ENCODE measurements around the gene MYLK4.
A peak's percentile ranks its signal among the peaks of the same experiment; 100 is the strongest.
"Not testable (repeated sequence)": the region's sequence is repeated elsewhere in the genome, so short reads cannot be mapped to it uniquely, and the experiment has no call there.

MYLK4 gene

DNA sequence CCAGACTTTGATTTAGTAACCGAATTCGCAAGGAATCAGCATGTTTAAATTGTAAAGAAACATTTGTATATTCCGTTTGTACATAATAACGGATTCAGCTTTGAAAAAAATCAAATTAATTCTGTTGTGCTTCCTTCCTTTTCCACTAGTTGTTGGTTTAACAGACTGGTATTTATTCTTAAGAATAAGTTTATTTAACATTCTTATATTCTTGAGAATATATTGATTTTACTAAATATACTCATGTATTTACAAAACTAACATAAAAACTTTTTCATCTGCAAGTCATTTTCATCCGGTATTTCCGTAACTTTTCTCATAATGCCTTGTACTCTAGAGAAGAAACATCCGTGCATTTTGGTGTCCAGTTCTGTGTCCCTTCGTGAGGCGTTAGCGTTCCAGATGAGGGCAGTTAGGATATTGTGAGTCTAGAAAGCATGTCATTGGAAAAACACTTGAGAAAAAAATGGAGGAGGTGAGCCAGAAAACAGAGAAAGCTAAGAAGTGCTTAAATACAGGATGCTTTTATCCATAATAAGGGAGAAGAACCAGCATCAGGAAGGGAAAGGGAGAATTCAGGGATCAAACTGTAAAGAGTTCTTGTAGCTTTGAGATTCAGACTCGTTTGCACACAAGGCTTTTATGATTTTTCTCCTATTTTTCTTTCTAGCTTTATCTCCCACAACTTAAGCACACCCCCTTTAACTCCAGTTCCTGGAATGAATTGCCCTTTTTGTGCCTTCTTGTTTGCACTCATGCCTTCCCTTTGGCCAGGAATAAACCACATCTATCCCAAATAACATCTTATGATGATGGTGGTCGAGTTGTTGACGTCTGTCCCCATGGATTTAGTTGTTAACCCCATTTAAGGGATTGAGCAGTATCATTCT is 16.3 kb upstream of the MYLK4 start:
- peaks cover 0 to 7% of the 10 kb centered on the region in 2 donors for H3K36me3 ChIP-seq (ENCODE audit: control insufficient read depth in 2 of 2, insufficient read depth in 2 of 2, low read length in 2 of 2)
- peak overlapping the region; percentile 86 to 95 for H3K27ac ChIP-seq (ENCODE audit: low read depth in 2 of 2, low read length in 2 of 2)
- no peaks in the 10 kb centered on the region for H3K9me3 ChIP-seq (ENCODE audit: control insufficient read depth in 2 of 2, low read length in 2 of 2)
- H3K4me1 ChIP-seq (ENCODE audit: control insufficient read depth in 2 of 2, insufficient read depth in 2 of 2, low read length in 2 of 2): peaks cover 23% of the 10 kb centered on the region in 2 donors
- H3K4me3 ChIP-seq (ENCODE audit: low read length in 2 of 2): peak overlapping the region; percentile 87 to 94
- H3K27me3 ChIP-seq (ENCODE audit: control insufficient read depth in 2 of 2, insufficient read depth in 2 of 2, low read length in 2 of 2): no peaks in the 10 kb centered on the region
- peak overlapping the region; percentile 68 to 89 for H3K9ac ChIP-seq (ENCODE audit: low read depth in 1 of 2, low read length in 2 of 2)

DNA sequence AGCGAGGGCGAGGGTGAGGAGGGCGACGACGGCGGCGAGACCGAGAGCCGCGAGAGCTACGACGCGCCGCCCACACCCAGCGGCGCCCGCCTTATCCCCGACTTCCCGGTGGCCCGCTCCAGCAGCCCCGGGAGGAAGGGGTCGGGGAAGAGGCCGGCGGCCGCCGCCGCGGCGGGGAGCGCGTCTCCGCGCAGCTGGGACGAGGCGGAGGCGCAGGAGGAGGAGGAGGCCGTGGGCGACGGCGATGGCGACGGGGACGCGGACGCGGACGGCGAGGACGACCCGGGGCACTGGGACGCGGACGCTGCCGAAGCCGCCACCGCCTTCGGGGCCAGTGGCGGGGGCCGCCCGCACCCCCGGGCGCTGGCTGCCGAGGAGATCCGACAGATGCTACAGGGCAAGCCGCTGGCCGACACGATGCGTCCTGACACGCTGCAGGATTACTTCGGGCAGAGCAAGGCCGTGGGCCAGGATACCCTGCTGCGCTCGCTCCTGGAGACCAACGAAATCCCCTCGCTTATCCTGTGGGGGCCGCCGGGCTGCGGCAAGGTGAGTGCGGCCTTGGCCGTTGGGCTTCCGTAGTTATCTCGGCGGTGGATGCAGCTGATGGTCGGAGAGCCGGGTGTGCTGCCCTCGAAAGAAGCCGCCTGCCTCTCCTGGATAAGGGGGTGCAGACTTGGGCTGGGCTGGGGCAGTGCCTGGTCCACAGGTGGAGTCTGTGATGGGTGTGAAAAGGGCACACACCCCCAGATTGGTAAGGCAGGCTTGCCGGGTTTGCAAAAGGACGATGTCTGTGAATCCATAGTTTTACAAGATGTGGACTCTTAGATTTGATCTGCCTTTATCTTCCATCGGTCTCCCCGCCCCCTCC is 15.4 kb upstream of the MYLK4 start:
- Histone ChIP-seq H3K36me3 (ENCODE audit: control insufficient read depth in 2 of 2, insufficient read depth in 2 of 2, low read length in 2 of 2) (peaks cover 0 to 4% of the 10 kb centered on the region in 2 donors), H3K27ac (ENCODE audit: low read depth in 2 of 2, low read length in 2 of 2) (peak overlapping the region; percentile 86 to 95), H3K9me3 (ENCODE audit: control insufficient read depth in 2 of 2, low read length in 2 of 2) (no peaks in the 10 kb centered on the region), H3K4me1 (ENCODE audit: control insufficient read depth in 2 of 2, insufficient read depth in 2 of 2, low read length in 2 of 2) (peaks cover 23% of the 10 kb centered on the region in 2 donors), H3K9ac (ENCODE audit: low read depth in 1 of 2, low read length in 2 of 2) (peak overlapping the region; percentile 68 to 89), H3K27me3 (ENCODE audit: control insufficient read depth in 2 of 2, insufficient read depth in 2 of 2, low read length in 2 of 2) (no peaks in the 10 kb centered on the region), H3K4me3 (ENCODE audit: low read length in 2 of 2) (peak overlapping the region; percentile 87 to 94)

- H3K9ac ChIP-seq (ENCODE audit: low read depth in 1 of 2, low read length in 2 of 2): peak within 1 kb of the TSS; percentile 77 to 89
- no peaks in the 10 kb centered on the region for H3K27me3 ChIP-seq (ENCODE audit: control insufficient read depth in 2 of 2, insufficient read depth in 2 of 2, low read length in 2 of 2)
- H3K9me3 ChIP-seq (ENCODE audit: control insufficient read depth in 2 of 2, low read length in 2 of 2): no peaks in the 10 kb centered on the region
- peak within 1 kb of the TSS; percentile 86 to 95 for H3K27ac ChIP-seq (ENCODE audit: low read depth in 2 of 2, low read length in 2 of 2)
- peaks cover 22 to 23% of the 10 kb centered on the region in 2 donors for H3K4me1 ChIP-seq (ENCODE audit: control insufficient read depth in 2 of 2, insufficient read depth in 2 of 2, low read length in 2 of 2)
- H3K36me3 ChIP-seq (ENCODE audit: control insufficient read depth in 2 of 2, insufficient read depth in 2 of 2, low read length in 2 of 2): no peaks in the 10 kb centered on the region
- H3K4me3 ChIP-seq (ENCODE audit: low read length in 2 of 2): peak within 1 kb of the TSS; percentile 89 to 94
These were observed 14.6 kb upstream of the MYLK4 start, which contains the start of gene WRNIP1 for GRCh38 chr6:2765166-2765895. TSS of gene WRNIP1 (plus strand) at chr6:2765393. CDS start at chr6:2765623, 230 bp downstream.

- Histone ChIP-seq H3K4me3 (ENCODE audit: low read length in 2 of 2) (peak overlapping the region; percentile 73 to 89), H3K9me3 (ENCODE audit: control insufficient read depth in 2 of 2, low read length in 2 of 2) (no peaks in the 10 kb centered on the region), H3K27ac (ENCODE audit: low read depth in 2 of 2, low read length in 2 of 2) (peak overlapping the region; percentile 78 to 82), H3K4me1 (ENCODE audit: control insufficient read depth in 2 of 2, insufficient read depth in 2 of 2, low read length in 2 of 2) (peaks cover 18 to 23% of the 10 kb centered on the region in 2 donors), H3K36me3 (ENCODE audit: control insufficient read depth in 2 of 2, insufficient read depth in 2 of 2, low read length in 2 of 2) (no peaks in the 10 kb centered on the region), H3K9ac (ENCODE audit: low read depth in 1 of 2, low read length in 2 of 2) (peak overlapping the region; percentile 74 to 77), H3K27me3 (ENCODE audit: control insufficient read depth in 2 of 2, insufficient read depth in 2 of 2, low read length in 2 of 2) (no peaks in the 10 kb centered on the region)
These were observed 14.0 kb upstream of the MYLK4 start for GRCh38 chr6:2764610-2765165.

DNA sequence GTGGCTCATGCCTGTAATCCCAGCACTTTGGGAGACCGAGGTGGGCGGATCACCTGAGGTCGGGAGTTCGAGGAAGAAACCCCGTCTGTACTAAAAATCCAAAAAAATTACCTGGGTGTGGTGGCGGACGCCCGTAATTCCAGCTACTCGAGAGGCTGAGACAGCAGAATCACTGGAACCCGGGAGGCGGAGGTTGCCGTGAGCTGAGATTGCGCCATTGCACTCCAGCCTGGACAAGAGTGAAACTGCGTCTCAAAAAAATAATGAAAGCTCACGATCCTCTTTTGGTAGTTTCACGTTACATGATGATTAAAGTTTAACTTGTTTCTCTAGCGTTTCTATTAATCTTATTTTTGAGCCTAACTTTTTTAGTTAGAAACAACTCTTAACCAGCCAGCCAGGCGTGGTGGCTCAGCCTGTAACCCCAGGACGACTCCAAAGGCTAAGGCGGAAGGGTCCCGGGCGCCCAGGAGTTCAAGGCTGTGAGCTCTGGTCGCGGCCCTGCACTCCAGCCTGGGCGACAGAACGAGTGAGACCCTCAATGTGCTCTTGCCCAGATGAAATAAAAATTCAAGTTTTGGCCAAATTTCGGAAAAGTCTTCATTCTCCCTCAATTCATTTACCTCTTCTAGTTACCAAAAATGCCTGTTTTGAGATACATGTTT is 13.3 kb upstream of the MYLK4 start:
- Histone ChIP-seq H3K36me3 (ENCODE audit: control insufficient read depth in 2 of 2, insufficient read depth in 2 of 2, low read length in 2 of 2) (no peaks in the 10 kb centered on the region), H3K27me3 (ENCODE audit: control insufficient read depth in 2 of 2, insufficient read depth in 2 of 2, low read length in 2 of 2) (no peaks in the 10 kb centered on the region), H3K9me3 (ENCODE audit: control insufficient read depth in 2 of 2, low read length in 2 of 2) (no peaks in the 10 kb centered on the region), H3K9ac (ENCODE audit: low read depth in 1 of 2, low read length in 2 of 2) (peak overlapping the region; percentile 74 to 77), H3K27ac (ENCODE audit: low read depth in 2 of 2, low read length in 2 of 2) (peak overlapping the region in 1 of 2 donors; percentile 82), H3K4me3 (ENCODE audit: low read length in 2 of 2) (peak overlapping the region; percentile 73 to 89), H3K4me1 (ENCODE audit: control insufficient read depth in 2 of 2, insufficient read depth in 2 of 2, low read length in 2 of 2) (peaks cover 18 to 23% of the 10 kb centered on the region in 2 donors)

DNA sequence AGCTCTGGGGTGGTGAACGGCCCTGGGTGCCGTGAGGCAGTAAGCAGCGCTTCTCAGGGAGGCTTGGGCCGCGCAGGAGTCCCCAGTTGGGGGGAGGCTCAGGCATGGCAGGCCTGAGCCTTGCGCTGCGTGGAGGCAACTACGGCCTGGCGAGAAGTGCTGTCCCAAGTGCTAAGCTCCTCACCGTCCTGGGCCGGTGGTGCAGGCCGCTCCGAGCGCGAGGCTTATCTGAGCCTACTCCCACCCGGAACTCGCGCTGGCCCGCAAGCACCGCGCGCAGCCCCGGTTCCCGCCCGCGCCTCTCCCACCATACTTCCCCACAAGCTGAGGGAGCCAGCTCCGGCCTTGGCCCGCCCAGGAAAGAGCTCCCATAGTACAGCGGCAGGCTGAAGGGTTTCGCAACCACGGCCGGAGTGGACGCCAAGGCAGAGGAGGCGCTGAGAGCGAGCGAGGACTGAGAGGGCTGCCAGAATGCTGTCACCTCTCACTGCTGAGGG is 12.7 kb upstream of the MYLK4 start:
- Histone ChIP-seq H3K27me3 (ENCODE audit: control insufficient read depth in 2 of 2, insufficient read depth in 2 of 2, low read length in 2 of 2) (no peaks in the 10 kb centered on the region), H3K27ac (ENCODE audit: low read depth in 2 of 2, low read length in 2 of 2) (no peak overlapping the region), H3K4me1 (ENCODE audit: control insufficient read depth in 2 of 2, insufficient read depth in 2 of 2, low read length in 2 of 2) (peaks cover 15 to 21% of the 10 kb centered on the region in 2 donors), H3K4me3 (ENCODE audit: low read length in 2 of 2) (no peak overlapping the region), H3K9ac (ENCODE audit: low read depth in 1 of 2, low read length in 2 of 2) (no peak overlapping the region), H3K9me3 (ENCODE audit: control insufficient read depth in 2 of 2, low read length in 2 of 2) (no peaks in the 10 kb centered on the region), H3K36me3 (ENCODE audit: control insufficient read depth in 2 of 2, insufficient read depth in 2 of 2, low read length in 2 of 2) (no peaks in the 10 kb centered on the region)

DNA sequence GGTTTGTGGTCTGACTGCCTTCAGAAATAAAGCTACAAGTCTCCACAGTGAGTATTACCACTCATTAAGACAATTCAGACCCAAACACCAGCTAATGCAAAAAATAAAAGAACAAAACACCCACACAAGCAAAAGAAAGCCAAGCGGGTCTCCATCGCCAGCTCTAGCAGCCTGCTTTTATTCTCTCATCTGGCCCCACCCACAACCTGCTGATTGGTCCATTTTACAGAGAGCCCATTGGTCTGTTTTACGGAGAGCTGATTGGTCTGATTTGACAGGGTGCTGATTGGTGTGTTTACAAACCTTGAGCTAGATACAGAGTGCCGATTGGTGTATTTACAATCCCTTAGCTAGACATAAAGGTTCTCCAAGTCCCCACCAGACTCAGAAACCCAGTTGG is 12.1 kb upstream of the MYLK4 start:
- H3K9ac ChIP-seq (ENCODE audit: low read depth in 1 of 2, low read length in 2 of 2); H3K27ac ChIP-seq (ENCODE audit: low read depth in 2 of 2, low read length in 2 of 2); H3K36me3 ChIP-seq (ENCODE audit: control insufficient read depth in 2 of 2, insufficient read depth in 2 of 2, low read length in 2 of 2); H3K4me3 ChIP-seq (ENCODE audit: low read length in 2 of 2); H3K27me3 ChIP-seq (ENCODE audit: control insufficient read depth in 2 of 2, insufficient read depth in 2 of 2, low read length in 2 of 2); H3K9me3 ChIP-seq (ENCODE audit: control insufficient read depth in 2 of 2, low read length in 2 of 2): not testable (repeated sequence)
- peaks cover 10 to 18% of the 10 kb centered on the region in 2 donors for H3K4me1 ChIP-seq (ENCODE audit: control insufficient read depth in 2 of 2, insufficient read depth in 2 of 2, low read length in 2 of 2)

GRCh38 chr6:2760882-2761842 is 10.4 kb upstream of the MYLK4 start:
- Histone ChIP-seq H3K36me3 (ENCODE audit: control insufficient read depth in 2 of 2, insufficient read depth in 2 of 2, low read length in 2 of 2) (no peaks in the 10 kb centered on the region), H3K4me1 (ENCODE audit: control insufficient read depth in 2 of 2, insufficient read depth in 2 of 2, low read length in 2 of 2) (peaks cover 0 to 2% of the 10 kb centered on the region in 2 donors), H3K27ac (ENCODE audit: low read depth in 2 of 2, low read length in 2 of 2) (no peak overlapping the region), H3K9ac (ENCODE audit: low read depth in 1 of 2, low read length in 2 of 2) (no peak overlapping the region), H3K9me3 (ENCODE audit: control insufficient read depth in 2 of 2, low read length in 2 of 2) (no peaks in the 10 kb centered on the region), H3K27me3 (ENCODE audit: control insufficient read depth in 2 of 2, insufficient read depth in 2 of 2, low read length in 2 of 2) (no peaks in the 10 kb centered on the region), H3K4me3 (ENCODE audit: low read length in 2 of 2) (no peak overlapping the region)

Data from mucosa of rectum (tissue), 2 donors.